Measurements from ENCODE around the gene BIRC3.

DNA sequence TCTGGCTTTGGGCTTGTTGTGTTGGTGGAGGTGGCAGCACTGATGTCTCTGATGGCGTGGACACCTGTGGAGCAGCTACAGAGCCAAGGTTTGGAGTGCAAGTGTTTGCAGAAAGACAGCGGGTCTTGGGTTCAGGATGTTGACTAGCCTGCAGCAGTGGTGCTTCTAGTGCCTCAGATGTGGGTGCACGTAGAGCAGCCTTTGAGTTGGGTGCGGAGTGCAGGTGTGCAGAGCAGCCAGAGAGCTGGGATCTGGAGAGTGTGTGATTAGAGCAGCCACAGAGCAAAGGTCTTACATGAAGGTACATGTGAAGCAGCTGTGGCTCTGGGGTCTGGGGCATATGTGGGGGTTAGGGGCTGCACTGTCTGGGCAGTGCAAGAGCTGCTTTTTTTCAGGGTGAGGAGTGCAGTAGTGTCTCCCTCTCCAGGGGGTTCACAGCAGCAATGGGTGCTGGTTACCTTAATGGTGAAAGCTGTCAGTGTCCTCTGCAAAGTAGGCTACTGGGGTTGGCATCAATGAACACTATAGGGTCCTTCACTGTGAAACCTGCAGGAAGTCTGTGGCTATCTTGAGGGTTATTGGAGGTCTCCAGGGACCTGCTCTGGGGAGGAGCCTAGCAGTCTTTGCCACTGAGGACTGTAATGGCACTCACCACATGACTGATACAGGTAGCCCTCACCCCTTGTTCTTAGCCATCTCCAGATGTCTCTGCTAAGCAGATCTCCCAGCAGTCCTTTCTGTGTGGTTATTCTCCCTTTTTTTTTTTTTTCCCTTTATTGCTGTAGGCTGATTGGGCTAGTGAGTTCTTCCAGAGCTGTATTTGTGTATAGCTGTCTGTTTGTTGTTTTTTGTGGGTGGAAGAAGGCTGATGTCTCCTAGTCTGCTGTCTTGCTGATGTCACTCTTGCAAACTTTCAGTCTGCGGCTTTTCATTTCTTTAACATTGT is 44.1 kb downstream of the BIRC3 start:
- TF ChIP-seq CTCF (IDR thresholded peaks at IDR 0.05), result no peak
- TF ChIP-seq EZH2 (IDR thresholded peaks at IDR 0.05; ENCODE audit: borderline replicate concordance, insufficient read depth, low read depth, low read length, poor library complexity, severe bottlenecking), result no peak

Measured in B cell (primary cell).